ENCODE results near the gene EFHD2. TPM values are rescaled to one million over a fixed set of nuclear protein-coding genes. Genes with fewer than 3 reads are reported as not detected.

Gene EFHD2
- total RNA-seq, 1 donor from 2014 or later, result 6.6 TPM

DNA sequence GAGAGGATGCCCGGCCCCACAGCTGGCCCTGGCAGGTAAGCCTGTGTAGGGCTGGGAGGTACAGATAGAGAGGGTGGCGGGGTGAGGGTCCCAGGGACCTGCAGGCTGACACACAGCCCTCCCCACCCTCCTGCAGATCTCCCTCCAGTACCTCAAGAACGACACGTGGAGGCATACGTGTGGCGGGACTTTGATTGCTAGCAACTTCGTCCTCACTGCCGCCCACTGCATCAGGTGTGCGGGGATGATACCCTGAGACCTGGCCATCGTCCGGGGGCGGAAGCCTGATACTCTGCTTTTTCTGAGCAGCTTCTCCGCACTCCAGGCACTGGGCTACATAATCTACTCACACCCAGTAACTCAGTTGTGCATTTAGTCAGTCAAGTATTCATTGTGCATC is 30.7 kb downstream of the EFHD2 start:
- Mint-ChIP-seq H3K27ac (ENCODE audit: unreplicated experiment) (no peak overlapping the region), H3K4me3 (ENCODE audit: unreplicated experiment) (no peak overlapping the region), H3K4me1 (ENCODE audit: unreplicated experiment) (no peaks in the 10 kb centered on the region), H3K36me3 (ENCODE audit: low read depth, unreplicated experiment) (no peaks in the 10 kb centered on the region), H3K27me3 (ENCODE audit: unreplicated experiment) (peaks cover 5% of the 10 kb centered on the region), H3K9me3 (ENCODE audit: unreplicated experiment) (no peaks in the 10 kb centered on the region)
- no peak for DNase-seq (ENCODE audit: low spot score)
- TF ChIP-seq CTCF (IDR thresholded peaks at IDR 0.05; ENCODE audit: unreplicated experiment), result no peak

DNA sequence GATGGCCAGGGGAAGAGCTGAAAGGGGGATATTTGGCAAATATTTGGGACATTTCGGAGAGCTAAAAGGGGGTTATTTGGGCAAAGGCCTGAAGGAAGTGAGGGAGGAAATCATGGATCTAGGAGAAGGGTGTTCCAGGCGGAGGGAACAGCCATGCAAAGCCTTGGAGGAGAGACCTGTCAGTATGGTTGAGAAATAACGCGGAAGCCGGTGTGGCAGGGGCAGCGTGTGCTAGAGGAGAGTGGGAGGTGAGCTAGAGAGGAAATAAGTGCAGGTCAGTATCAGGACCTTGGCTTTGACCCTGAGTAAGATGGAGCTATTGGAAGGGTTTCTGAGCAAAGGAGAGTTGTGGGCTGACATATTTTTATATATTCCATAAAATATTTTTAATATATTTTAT is 31.6 kb downstream of the EFHD2 start:
- DNase-seq (ENCODE audit: low spot score), result no peak
- Mint-ChIP-seq H3K9me3 (ENCODE audit: unreplicated experiment) (no peaks in the 10 kb centered on the region), H3K27me3 (ENCODE audit: unreplicated experiment) (peaks cover 5% of the 10 kb centered on the region), H3K27ac (ENCODE audit: unreplicated experiment) (no peak overlapping the region), H3K4me3 (ENCODE audit: unreplicated experiment) (no peak overlapping the region), H3K4me1 (ENCODE audit: unreplicated experiment) (peaks cover 2% of the 10 kb centered on the region), H3K36me3 (ENCODE audit: low read depth, unreplicated experiment) (peaks cover 4% of the 10 kb centered on the region)
- TF ChIP-seq CTCF (IDR thresholded peaks at IDR 0.05; ENCODE audit: unreplicated experiment), result no peak

DNA sequence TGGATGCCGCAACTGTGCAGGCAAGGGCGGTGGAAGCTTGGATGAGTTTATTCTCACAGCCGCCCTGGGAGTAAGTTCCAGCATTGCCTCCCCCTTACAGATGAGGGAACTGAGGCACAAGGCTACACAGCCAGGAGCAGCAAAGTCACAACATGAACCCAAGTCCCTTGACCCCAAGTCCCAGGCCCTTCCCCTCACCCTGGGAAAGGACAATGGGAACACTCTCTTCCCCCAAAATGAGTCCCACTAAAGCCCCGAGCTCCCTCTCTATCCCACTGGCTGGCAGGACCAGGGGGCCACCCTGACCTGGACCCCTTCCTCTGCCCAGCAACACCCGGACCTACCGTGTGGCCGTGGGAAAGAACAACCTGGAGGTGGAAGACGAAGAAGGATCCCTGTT is 32.4 kb downstream of the EFHD2 start:
- H3K27me3 Mint-ChIP-seq (ENCODE audit: unreplicated experiment), result peaks cover 5% of the 10 kb centered on the region
- no peak for TF ChIP-seq CTCF (IDR thresholded peaks at IDR 0.05; ENCODE audit: unreplicated experiment)
- H3K4me3 Mint-ChIP-seq (ENCODE audit: unreplicated experiment), result no peak overlapping the region
- peaks cover 2% of the 10 kb centered on the region for H3K4me1 Mint-ChIP-seq (ENCODE audit: unreplicated experiment)
- no peaks in the 10 kb centered on the region for H3K9me3 Mint-ChIP-seq (ENCODE audit: unreplicated experiment)
- no peak overlapping the region for H3K27ac Mint-ChIP-seq (ENCODE audit: unreplicated experiment)
- no peak for DNase-seq (ENCODE audit: low spot score)
- H3K36me3 Mint-ChIP-seq (ENCODE audit: low read depth, unreplicated experiment), result peaks cover 4% of the 10 kb centered on the region

GRCh38 chr1:15442759-15443158 is 33.1 kb downstream of the EFHD2 start:
- peaks cover 4% of the 10 kb centered on the region for H3K36me3 Mint-ChIP-seq (ENCODE audit: low read depth, unreplicated experiment)
- DNase-seq (ENCODE audit: low spot score), result no peak
- TF ChIP-seq CTCF (IDR thresholded peaks at IDR 0.05; ENCODE audit: unreplicated experiment), result no peak
- H3K27ac Mint-ChIP-seq (ENCODE audit: unreplicated experiment), result no peak overlapping the region
- H3K4me1 Mint-ChIP-seq (ENCODE audit: unreplicated experiment), result peaks cover 2% of the 10 kb centered on the region
- no peaks in the 10 kb centered on the region for H3K9me3 Mint-ChIP-seq (ENCODE audit: unreplicated experiment)
- peaks cover 5% of the 10 kb centered on the region for H3K27me3 Mint-ChIP-seq (ENCODE audit: unreplicated experiment)
- no peak overlapping the region for H3K4me3 Mint-ChIP-seq (ENCODE audit: unreplicated experiment)

DNA sequence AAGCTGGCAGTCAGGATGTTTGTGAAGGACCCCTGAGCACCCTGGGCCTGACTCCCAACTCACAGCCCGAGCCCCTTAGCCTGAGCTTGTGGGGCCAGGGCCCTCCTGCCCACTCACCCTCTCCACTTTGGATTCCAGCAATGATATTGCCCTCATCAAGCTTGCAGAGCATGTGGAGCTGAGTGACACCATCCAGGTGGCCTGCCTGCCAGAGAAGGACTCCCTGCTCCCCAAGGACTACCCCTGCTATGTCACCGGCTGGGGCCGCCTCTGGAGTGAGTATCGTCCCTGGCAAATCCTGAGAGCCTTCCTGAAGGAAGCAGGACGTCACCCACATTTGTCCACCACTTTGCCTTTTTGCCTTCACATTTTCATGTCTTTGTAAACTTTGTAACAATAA is 33.6 kb downstream of the EFHD2 start:
- peaks cover 4% of the 10 kb centered on the region for H3K36me3 Mint-ChIP-seq (ENCODE audit: low read depth, unreplicated experiment)
- TF ChIP-seq CTCF (IDR thresholded peaks at IDR 0.05; ENCODE audit: unreplicated experiment), result no peak
- no peak overlapping the region for H3K27ac Mint-ChIP-seq (ENCODE audit: unreplicated experiment)
- H3K27me3 Mint-ChIP-seq (ENCODE audit: unreplicated experiment), result peaks cover 5% of the 10 kb centered on the region
- peaks cover 2% of the 10 kb centered on the region for H3K4me1 Mint-ChIP-seq (ENCODE audit: unreplicated experiment)
- H3K4me3 Mint-ChIP-seq (ENCODE audit: unreplicated experiment), result no peak overlapping the region
- H3K9me3 Mint-ChIP-seq (ENCODE audit: unreplicated experiment), result no peaks in the 10 kb centered on the region
- DNase-seq (ENCODE audit: low spot score), result no peak
